Effector memory CD4-positive, alpha-beta T cell (primary cell): ENCODE results near the gene PRORP.

Experiments used
- DNase-seq, 3 donors: peaks; one replicate each; pipeline ENCODE4 v3.0.0-alpha.2; 2020
- H3K27ac ChIP-seq: 2 replicates; pipeline ENCODE4 v1.7.0; 2013; ENCODE audit warnings: mild to moderate bottlenecking, low read length, moderate library complexity; ENCODE audit not compliant: insufficient read depth, poor library complexity, severe bottlenecking
- H3K27me3 ChIP-seq: replicated peaks from 2 replicates; pipeline ENCODE4 v1.7.0; 2013; ENCODE audit warnings: mild to moderate bottlenecking, low read length; ENCODE audit not compliant: insufficient read depth, control insufficient read depth, poor library complexity, severe bottlenecking
- H3K36me3 ChIP-seq: 2 replicates; pipeline ENCODE4 v1.7.0; 2013; ENCODE audit warnings: mild to moderate bottlenecking, low read length, moderate library complexity; ENCODE audit not compliant: control insufficient read depth, insufficient read depth
- H3K4me1 ChIP-seq: 2 replicates; pipeline ENCODE4 v1.7.0; 2013; ENCODE audit warnings: low read length, mild to moderate bottlenecking; ENCODE audit not compliant: control insufficient read depth, insufficient read depth, poor library complexity, severe bottlenecking
- H3K4me3 ChIP-seq: 2 replicates; pipeline ENCODE4 v1.7.0; 2013; ENCODE audit warnings: low read length, low read depth, mild to moderate bottlenecking; ENCODE audit not compliant: insufficient read depth, poor library complexity, severe bottlenecking
- H3K9me3 ChIP-seq: 2 replicates; pipeline ENCODE4 v1.7.0; 2013; ENCODE audit warnings: mild to moderate bottlenecking, low read length, moderate library complexity; ENCODE audit not compliant: control insufficient read depth

PRORP gene

DNA sequence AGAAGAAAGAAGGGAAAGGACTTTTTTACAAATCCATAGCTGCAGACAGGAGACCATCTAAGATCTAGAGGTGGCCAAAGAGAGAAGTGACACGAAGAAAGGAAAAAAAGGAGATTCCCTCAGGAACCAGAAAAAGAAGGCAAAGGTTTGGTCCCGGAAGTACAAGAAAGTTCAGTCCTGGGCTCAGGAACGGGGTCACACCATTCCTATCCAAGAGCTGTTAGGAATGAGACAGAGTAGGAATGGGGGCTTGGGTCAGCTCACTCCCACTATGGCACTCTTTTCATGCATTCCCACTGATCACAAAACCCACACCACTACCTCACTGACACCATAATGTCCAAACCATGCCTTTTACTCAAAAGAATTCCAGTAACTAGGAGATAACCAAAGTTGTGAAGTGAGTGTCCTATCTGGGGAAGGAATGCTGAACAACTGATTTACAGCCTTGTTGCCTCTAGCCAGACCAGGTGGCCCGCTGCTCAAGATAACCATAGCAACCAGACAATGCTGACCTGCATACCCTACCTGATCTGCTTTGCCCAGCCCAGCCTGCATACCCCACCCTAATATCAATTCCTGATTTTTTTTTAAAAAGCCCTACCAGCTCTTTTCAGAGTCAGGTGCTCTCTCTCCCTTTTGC, 8.9 kb upstream of the PRORP start:
- H3K27me3 ChIP-seq: no peaks in the 10 kb centered on the region
- H3K4me1 ChIP-seq: no peaks in the 10 kb centered on the region
- H3K27ac ChIP-seq: no peak overlapping the region
- no peak overlapping the region for H3K4me3 ChIP-seq
- H3K9me3 ChIP-seq: no peaks in the 10 kb centered on the region
- DNase-seq: no peak
- H3K36me3 ChIP-seq: peaks cover 49% of the 10 kb centered on the region

DNA sequence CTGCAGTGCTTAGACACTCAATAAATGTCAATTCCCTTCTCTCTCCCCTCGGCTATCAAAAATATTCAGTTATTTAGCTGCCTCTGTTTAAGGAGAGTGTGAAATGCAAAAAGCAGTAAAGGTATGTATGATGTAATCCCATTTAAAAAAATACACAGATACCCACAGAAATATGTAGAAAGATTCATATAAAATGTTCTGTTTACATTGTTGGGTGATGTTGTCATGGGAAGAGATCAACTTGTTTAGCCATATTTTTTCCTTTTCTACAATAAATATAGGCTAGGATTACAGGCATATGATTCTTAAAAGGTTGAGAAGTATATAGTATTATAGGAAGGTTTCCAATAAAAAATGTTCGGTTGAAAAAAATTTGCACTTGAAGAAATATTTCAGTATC, 8.3 kb upstream of the PRORP start:
- H3K27me3 ChIP-seq: no peaks in the 10 kb centered on the region
- no peaks in the 10 kb centered on the region for H3K4me1 ChIP-seq
- H3K9me3 ChIP-seq: no peaks in the 10 kb centered on the region
- DNase-seq: no peak
- peaks cover 49% of the 10 kb centered on the region for H3K36me3 ChIP-seq
- no peak overlapping the region for H3K27ac ChIP-seq
- no peak overlapping the region for H3K4me3 ChIP-seq

DNA sequence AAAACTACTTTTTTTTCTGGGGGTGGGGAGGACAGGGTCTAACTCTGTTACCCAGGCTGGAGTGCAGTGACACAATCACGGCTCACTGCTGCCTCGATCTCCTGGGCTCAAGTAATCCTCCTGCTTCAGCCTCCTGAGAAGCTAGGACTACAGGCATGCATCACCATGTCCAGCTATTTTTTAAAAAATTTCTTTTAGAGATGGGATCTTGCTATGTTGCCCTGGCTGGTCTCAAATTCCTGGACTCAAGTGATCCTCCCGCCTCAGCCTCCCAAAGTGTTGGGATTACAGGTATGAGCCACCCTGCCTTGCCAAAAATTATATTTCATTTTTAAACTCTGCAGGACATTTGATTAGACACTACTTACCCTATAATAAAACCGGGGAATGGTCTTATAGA, 6.1 kb upstream of the PRORP start:
- Histone ChIP-seq H3K9me3 (no peaks in the 10 kb centered on the region), H3K4me1 (peaks cover 7% of the 10 kb centered on the region), H3K27ac (no peak overlapping the region), H3K36me3 (peaks cover 31% of the 10 kb centered on the region), H3K27me3 (no peaks in the 10 kb centered on the region), H3K4me3 (no peak overlapping the region)
- DNase-seq: no peak

DNA sequence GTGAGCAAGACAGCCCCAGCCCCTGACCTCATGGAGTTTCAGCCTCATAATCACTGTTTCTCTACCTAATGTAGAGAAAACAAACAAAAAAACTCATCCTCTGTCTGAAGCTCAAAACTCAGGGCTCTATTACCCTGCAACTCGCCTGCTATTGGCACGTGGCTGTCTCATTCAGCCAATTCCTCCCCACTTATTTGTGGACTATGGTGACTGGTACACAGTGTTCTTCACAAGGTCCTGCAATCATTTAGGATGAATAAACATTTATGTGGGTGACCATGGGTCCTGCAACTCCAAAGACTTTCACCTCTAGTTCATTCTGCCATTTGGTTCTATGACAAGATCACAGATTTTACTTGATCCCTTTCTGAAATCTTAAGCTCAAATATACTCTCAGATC, 5.2 kb upstream of the PRORP start:
- Histone ChIP-seq H3K9me3 (no peaks in the 10 kb centered on the region), H3K36me3 (peaks cover 23% of the 10 kb centered on the region), H3K4me3 (no peak overlapping the region), H3K27ac (no peak overlapping the region), H3K4me1 (peaks cover 8% of the 10 kb centered on the region), H3K27me3 (no peaks in the 10 kb centered on the region)
- DNase-seq: no peak

DNA sequence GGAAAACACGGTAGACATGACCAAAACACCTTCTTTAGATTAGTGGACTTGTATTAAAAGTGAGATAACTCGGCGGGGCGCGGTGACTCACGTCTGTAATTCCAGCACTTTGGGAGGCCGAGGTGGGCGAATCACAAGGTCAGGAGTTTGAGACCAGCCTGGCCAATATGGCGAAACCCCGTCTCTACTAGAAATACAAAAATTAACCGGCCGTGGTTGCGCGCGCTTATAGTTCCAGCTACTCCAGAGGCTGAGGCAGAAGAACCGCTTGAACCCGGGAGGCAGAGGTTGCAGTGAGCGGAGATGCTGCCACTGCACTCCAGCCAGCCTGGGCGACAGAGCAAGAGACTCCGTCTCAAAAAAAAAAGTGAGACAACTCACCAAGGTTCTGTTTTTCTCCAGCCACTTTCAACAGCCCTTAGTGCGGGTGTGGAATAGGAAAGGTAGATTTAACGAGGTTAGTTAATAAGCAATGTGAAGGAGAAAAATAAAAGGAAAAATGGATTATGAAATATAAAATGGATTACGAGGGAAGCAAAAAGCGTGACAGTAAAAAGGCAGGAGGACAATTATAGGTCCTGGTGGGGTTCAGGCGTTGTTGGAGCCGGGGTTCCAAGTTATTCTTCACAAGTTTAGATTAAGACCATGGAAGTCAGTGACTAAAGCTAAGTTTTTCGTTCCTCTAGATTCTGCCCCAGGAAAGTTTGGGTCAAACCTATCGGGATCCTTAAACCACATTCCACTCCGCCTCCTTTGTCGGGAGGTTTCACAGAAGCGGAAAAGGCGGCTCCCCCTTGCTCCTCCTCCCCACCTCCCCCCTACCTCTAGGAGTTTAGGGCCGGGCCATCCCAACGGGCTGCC, 1.1 kb upstream of the PRORP start:
- peak overlapping the region; percentile 99 for H3K27ac ChIP-seq
- H3K36me3 ChIP-seq: no peaks in the 10 kb centered on the region
- H3K27me3 ChIP-seq: no peaks in the 10 kb centered on the region
- H3K4me1 ChIP-seq: peaks cover 24% of the 10 kb centered on the region
- H3K9me3 ChIP-seq: no peaks in the 10 kb centered on the region
- peak overlapping the region; percentile 73 for H3K4me3 ChIP-seq
- no peak for DNase-seq

DNA sequence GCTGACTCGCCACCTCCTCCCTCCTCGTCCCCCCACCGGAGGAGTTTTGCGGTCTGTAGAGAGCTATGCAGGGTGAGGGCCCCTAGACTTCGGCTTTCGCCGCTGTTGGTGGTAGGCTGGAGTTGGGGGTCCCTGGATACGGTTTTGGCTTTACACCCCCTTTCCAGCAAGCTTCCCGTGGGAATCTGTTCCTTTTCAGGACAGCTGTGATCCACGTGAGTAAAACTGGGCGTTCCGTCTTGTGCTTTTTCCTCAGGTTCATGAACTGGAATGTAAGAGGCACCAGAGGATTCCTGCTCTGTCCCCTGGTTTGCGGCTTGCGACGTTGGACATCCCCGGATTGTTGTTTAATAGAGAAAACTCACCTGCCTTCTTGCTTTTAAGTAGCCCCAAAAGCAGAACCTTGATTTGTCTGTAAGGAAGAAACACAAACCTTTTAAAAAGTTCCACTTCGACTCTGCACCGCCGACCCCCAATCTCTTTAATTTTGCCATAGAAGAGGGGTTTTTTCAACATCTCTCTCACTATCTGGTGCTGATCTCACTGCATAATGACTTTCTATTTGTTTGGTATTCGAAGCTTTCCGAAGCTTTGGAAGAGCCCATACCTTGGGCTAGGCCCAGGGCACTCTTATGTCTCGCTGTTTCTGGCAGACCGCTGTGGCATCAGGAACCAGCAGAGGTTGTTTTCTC, 490 bp downstream of the PRORP start:
- Histone ChIP-seq H3K4me3 (peak overlapping the region; percentile 73), H3K9me3 (no peaks in the 10 kb centered on the region), H3K27me3 (no peaks in the 10 kb centered on the region), H3K36me3 (peaks cover 2% of the 10 kb centered on the region), H3K4me1 (peaks cover 28% of the 10 kb centered on the region), H3K27ac (peak overlapping the region; percentile 99)
- DNase-seq: no peak

DNA sequence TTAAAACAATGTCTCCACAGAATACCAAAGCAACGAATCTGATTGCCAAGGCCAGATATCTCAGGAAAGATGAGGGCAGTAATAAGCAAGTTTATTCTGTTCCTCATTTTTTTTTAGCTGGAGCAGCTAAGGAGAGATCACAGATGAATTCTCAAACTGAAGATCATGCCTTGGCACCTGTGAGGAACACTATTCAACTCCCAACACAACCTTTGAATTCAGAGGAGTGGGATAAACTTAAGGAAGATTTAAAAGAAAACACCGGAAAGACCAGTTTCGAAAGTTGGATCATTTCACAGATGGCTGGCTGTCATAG, 994 bp downstream of the PRORP start:
- peaks cover 28% of the 10 kb centered on the region for H3K4me1 ChIP-seq
- peak overlapping the region; percentile 73 for H3K4me3 ChIP-seq

DNA sequence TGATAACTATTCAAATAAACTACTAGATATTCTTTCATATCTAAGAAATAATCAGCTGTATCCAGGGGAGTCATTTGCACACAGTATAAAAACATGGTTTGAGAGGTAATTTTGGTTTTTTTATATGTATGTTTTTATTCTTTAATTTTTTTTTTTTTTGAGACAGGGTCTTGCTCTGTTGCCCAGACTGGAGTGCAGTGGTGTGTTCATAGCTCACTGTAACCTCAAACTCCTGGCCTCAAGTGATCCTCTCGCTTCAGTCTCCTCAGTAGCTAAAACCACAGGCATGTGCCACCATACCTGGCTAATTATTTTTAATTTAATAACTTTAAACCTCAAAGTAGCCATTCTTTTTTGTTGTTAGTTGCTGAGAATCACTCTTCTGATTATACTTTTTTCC, 1.8 kb downstream of the PRORP start:
- no peak for DNase-seq
- H3K4me3 ChIP-seq: peak overlapping the region; percentile 73
- no peaks in the 10 kb centered on the region for H3K27me3 ChIP-seq
- peaks cover 28% of the 10 kb centered on the region for H3K4me1 ChIP-seq
- peaks cover 11% of the 10 kb centered on the region for H3K36me3 ChIP-seq
- H3K9me3 ChIP-seq: no peaks in the 10 kb centered on the region
- H3K27ac ChIP-seq: no peak overlapping the region

More for the DNA sequence above, 994 bp downstream of the PRORP start:
- H3K9me3 ChIP-seq: no peaks in the 10 kb centered on the region
- peak overlapping the region; percentile 99 for H3K27ac ChIP-seq
- H3K36me3 ChIP-seq: peaks cover 6% of the 10 kb centered on the region
- DNase-seq: no peak
- no peaks in the 10 kb centered on the region for H3K27me3 ChIP-seq

DNA sequence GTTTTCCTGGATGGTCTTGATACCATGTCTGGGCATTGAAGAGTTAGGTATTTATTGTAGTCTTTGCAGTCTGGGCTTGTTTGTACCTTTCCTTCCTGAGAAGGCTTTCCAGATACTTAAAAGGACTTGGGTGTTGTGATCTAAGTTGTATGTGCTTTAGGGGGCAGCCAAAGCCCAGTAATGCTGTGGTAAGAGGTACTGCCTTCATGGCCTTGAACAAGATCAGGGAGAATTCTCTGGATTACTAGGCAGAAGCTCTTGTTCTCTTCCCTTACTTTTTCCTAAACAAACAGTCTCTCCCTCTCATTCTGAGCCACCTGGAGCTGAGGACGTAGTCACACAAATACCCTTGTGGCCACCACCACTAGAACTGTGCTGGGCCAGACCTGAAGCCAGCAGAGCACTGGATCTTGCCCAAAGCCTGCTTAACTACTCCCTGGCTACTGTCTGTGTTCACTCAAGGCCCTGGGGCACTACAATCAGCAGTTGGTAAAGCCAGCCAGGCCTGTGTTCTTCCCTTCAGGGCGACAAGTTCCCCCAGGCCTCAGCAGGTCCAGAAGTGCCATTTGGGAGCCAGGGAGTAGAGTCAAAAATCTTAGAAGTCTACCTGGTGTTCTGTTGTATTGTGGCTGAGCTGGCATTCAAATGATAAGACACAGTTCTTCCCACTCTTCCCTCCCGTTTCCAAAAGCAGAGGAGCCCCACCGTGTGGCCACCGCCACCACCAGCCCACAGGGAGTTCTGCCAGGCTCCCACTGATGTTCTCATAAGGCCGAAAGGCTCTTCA, 11.4 kb downstream of the PRORP start:
- Histone ChIP-seq H3K4me1 (no peaks in the 10 kb centered on the region), H3K9me3 (no peaks in the 10 kb centered on the region), H3K4me3 (no peak overlapping the region), H3K27ac (no peak overlapping the region), H3K36me3 (peaks cover 21% of the 10 kb centered on the region), H3K27me3 (no peaks in the 10 kb centered on the region)
- DNase-seq: no peak
